IPS DF 6.9 (cell line): ENCODE data around the gene PIK3CA.
"Not testable (repeated sequence)": the region's sequence is repeated elsewhere in the genome, so short reads cannot be mapped to it uniquely, and the experiment has no call there.

Experiments used
- DNase-seq: peaks from one replicate; pipeline ENCODE4 v3.0.0-alpha.2; 2013; ENCODE audit warnings: low read depth, low spot score
- H3K27ac ChIP-seq: one replicate; pipeline ENCODE4 v1.5.1; 2013; ENCODE audit warnings: low read length, control low read depth
- H3K27me3 ChIP-seq: 2 replicates; pipeline ENCODE4 v1.6.1; 2013; ENCODE audit warnings: mild to moderate bottlenecking, low read length; ENCODE audit not compliant: control insufficient read depth, insufficient read depth
- H3K36me3 ChIP-seq: 2 replicates; pipeline ENCODE4 v1.6.1; 2013; ENCODE audit warnings: low read length; ENCODE audit not compliant: control insufficient read depth, insufficient read depth
- H3K4me1 ChIP-seq: 2 replicates; pipeline ENCODE4 v1.6.1; 2013; ENCODE audit warnings: low read length; ENCODE audit not compliant: control insufficient read depth, insufficient read depth
- H3K4me3 ChIP-seq: 2 replicates; pipeline ENCODE4 v1.5.1; 2013; ENCODE audit warnings: mild to moderate bottlenecking, low read length
- H3K9me3 ChIP-seq: 2 replicates; pipeline ENCODE4 v1.6.1; 2013; ENCODE audit warnings: low read length, inconsistent platforms; ENCODE audit not compliant: control insufficient read depth, insufficient read depth
- WGBS: extraction: QIAGEN DNeasy Blood & Tissue Kit; methylation state at CpG from one replicate; pipeline ENCODE4 v1.1.7; 2013; ENCODE audit warnings: mixed read lengths, missing lambda C conversion rate; ENCODE audit not compliant: insufficient read length, insufficient coverage; 5-methylcytosine and 5-hydroxymethylcytosine counted together

Gene PIK3CA

DNA sequence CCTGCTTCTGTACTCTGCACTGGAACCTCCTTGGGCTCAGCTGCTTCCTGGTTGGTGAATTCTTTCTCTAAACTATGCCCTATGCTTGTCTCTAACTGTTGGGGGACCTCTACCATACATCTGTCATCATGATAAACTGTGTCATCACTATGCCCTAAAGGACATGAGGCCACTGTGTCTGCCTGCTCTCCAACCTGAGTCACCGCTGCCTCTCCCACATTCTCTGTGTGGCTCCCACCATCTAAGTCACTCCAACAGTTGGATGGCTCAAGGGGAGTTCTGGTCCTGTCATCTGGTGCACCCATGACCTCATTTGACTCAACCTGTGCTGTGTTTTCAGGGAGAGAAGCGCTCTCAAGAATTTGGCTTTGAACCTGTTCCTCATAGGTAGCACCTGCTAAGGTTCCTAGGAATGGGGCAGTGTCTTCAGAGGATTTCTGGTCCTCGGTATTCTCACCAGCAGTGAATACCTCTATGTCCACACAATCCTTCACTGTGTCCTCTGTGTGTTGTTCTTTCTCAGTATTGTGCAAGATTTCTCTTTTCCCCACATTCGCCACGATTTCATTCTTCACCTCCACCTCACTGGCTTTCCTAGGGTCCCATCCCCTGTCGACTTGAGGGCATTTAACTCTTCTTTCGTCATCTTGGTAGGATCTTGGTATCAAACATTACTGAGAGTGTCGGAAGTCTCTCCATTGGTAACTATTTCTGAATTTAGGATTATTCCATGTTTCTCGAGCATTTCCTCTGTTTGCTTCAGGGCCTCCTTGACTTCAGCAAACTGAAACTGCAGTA, 112.0 kb downstream of the PIK3CA start:
- no CpG with 5 or more reads among the region's 9 CpGs for WGBS
- not testable (repeated sequence) for H3K27ac ChIP-seq, H3K4me3 ChIP-seq

DNA sequence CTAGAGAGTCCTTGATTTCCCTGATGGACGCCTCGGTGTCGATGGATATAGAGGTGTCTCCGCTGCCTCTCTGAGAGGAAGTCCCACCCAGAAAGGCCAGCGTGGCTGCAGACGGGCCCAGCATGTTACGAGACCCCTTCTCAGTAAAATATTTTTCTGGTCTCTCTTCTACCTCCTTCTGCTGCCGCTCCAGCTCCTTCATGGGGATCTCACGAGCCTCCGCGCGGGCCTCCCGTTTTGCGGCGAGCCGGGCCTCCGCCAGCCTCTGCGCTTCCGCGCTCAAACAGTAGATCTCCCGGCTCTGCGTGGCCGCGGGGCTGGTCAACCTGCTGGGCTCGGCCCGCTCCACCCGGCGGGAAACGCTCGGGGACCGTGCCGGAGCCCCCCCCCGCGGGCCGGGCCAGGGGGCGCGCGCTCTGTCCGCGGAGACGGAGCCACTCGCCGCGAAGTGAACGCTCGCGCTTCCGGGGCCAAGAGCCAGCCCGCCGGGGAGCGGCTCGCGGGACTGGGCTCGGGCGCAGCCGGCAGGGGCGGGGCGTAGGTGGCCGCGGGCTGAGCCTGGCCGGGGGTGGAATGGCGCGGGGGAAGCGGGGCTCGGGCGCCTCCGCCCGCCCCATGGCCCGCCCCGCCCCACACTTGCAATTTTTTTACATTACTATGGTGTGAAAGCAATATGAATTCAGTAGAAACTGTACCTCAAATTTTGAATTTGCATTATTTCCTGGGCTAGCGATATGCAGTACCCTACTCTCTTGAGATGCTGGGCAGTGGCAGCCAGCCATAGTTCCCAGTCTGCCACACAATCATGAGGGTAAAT, 113.0 kb downstream of the PIK3CA start:
- Histone ChIP-seq H3K27ac (no peak overlapping the region), H3K4me3 (peak overlapping the region; percentile 51; the same call in 1 of the 2 replicates), H3K36me3 (no peaks in the 10 kb centered on the region), H3K9me3 (no peaks in the 10 kb centered on the region), H3K4me1 (peaks cover 1% of the 10 kb centered on the region; the same call in 1 of the 2 replicates), H3K27me3 (no peaks in the 10 kb centered on the region)
- no peak for DNase-seq
- no CpG with 5 or more reads among the region's 71 CpGs for WGBS

More for the DNA sequence above, 112.0 kb downstream of the PIK3CA start:
- not testable (repeated sequence) for H3K9me3 ChIP-seq, H3K36me3 ChIP-seq, H3K4me1 ChIP-seq, H3K27me3 ChIP-seq, DNase-seq

DNA sequence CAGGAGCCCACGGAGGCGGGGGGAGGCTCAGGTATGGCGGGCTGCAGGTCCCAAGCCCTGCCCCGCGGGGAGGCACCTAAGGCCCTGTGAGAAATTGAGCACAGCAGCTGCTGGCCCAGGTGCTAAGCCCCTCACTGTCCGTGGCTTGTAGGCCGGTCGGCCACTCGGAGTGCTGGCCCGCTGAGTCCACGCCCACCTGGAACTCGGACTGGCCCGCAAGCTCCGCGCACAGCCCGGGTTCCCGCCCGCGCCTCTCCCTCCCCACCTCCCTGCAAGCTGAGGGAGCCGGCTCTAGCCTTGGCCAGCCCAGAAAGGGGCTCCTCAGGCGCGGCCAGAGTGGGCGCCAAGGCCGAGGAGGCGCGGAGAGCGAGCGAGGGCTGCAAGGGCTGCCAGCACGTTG, 115.0 kb downstream of the PIK3CA start:
- no peak overlapping the region for H3K27ac ChIP-seq
- H3K27me3 ChIP-seq: no peaks in the 10 kb centered on the region
- DNase-seq: no peak
- WGBS: no CpG with 5 or more reads among the region's 29 CpGs
- no peaks in the 10 kb centered on the region for H3K9me3 ChIP-seq
- no peaks in the 10 kb centered on the region for H3K36me3 ChIP-seq
- H3K4me1 ChIP-seq: peaks cover 1% of the 10 kb centered on the region; the same call in 1 of the 2 replicates
- no peak overlapping the region for H3K4me3 ChIP-seq

DNA sequence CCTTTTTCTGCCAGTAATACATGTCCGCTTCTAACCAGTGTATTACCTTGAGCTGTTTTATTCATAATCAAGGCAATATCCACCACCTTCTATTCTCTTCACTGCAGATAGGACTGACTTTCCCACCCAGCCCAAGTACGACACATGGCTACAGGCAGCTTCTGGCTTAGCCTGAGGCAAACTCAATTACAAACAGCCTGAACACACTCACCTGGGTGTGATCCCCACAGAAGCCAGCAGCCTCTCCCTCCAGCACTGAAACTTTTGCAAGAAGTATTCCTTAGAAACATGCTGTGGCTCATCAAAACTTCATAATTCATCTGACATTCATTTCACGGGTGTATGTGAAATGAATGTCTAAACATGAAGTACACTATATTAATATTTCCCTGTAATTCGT, 116.3 kb downstream of the PIK3CA start:
- no peaks in the 10 kb centered on the region for H3K27me3 ChIP-seq
- H3K27ac ChIP-seq: no peak overlapping the region
- no CpG with 5 or more reads among the region's 4 CpGs for WGBS
- H3K36me3 ChIP-seq: no peaks in the 10 kb centered on the region
- no peak overlapping the region for H3K4me3 ChIP-seq
- peaks cover 1% of the 10 kb centered on the region; the same call in 1 of the 2 replicates for H3K4me1 ChIP-seq
- DNase-seq: no peak
- no peaks in the 10 kb centered on the region for H3K9me3 ChIP-seq

DNA sequence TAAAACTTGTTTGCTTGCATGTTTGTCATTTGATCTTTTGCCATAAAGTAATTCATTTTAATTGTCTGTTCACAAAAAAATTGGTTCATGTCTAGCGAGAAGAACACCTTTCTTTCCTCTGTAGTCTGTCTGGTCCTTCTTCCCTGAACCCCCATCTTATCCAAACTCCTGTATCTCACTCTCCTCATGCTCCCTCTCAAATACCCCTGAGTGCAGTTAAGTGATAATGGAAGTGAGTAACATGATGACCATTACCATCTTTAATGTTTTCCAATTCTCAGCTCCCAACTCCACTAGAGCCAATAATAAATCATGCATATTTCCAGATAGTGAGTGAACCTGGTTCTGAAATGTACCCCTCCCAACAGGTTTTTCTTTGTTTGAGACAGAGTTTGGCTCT, 116.9 kb downstream of the PIK3CA start:
- Histone ChIP-seq H3K27me3 (no peaks in the 10 kb centered on the region), H3K4me3 (no peak overlapping the region), H3K9me3 (no peaks in the 10 kb centered on the region), H3K4me1 (peaks cover 1% of the 10 kb centered on the region; the same call in 1 of the 2 replicates), H3K36me3 (no peaks in the 10 kb centered on the region), H3K27ac (no peak overlapping the region)
- no peak for DNase-seq
- no CpG with 5 or more reads among the region's 1 CpG for WGBS

DNA sequence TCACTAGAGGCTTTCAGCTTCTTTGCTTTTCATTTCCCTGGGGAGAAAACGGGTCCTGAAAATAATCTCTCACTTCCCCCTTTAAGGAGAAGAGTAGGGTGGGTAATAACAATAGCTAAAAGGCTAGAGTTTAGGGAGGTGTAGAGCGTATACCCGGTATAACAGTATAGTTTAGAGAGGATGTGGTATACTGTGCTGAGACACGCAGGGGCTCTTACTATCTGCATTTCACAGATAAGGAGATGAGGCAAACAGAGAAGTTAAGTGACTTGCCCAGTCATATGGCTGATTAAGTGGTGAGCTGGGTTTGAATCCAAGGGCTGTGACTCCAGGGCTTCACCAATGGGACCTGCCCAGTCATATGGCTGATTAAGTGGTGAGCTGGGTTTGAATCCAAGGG, 117.7 kb downstream of the PIK3CA start:
- no CpG with 5 or more reads among the region's 4 CpGs for WGBS
- H3K27me3 ChIP-seq: no peaks in the 10 kb centered on the region
- H3K27ac ChIP-seq: no peak overlapping the region
- no peaks in the 10 kb centered on the region for H3K36me3 ChIP-seq
- no peaks in the 10 kb centered on the region for H3K9me3 ChIP-seq
- no peak for DNase-seq
- H3K4me1 ChIP-seq: peaks cover 1% of the 10 kb centered on the region; the same call in 1 of the 2 replicates
- H3K4me3 ChIP-seq: no peak overlapping the region

DNA sequence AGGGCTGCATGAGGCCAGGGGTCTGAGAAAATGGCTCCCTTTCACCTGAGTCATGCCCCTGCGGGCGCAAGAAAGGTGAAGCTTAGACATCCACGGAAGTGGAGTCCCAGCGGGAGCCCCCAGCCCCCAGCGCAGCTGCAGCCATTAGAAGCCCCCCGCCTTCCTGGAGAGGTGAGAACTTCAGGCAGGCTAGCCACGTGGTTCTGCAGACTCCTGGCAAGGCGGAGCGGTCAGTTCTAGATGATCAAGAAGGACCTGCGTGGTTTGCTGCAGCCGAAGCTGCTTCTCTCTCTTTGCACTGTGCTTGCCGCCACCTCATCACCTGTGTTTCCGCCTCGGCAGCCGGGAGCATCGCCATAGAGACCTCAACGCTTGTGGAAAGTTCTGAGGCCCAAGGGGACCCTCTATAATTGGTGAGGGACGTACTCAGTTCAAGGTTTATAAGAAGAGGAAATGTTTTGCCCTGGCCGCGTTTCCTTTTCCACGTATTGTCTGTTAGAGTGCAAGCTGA, 118.6 kb downstream of the PIK3CA start:
- no CpG with 5 or more reads among the region's 21 CpGs for WGBS
- no peak for DNase-seq

DNA sequence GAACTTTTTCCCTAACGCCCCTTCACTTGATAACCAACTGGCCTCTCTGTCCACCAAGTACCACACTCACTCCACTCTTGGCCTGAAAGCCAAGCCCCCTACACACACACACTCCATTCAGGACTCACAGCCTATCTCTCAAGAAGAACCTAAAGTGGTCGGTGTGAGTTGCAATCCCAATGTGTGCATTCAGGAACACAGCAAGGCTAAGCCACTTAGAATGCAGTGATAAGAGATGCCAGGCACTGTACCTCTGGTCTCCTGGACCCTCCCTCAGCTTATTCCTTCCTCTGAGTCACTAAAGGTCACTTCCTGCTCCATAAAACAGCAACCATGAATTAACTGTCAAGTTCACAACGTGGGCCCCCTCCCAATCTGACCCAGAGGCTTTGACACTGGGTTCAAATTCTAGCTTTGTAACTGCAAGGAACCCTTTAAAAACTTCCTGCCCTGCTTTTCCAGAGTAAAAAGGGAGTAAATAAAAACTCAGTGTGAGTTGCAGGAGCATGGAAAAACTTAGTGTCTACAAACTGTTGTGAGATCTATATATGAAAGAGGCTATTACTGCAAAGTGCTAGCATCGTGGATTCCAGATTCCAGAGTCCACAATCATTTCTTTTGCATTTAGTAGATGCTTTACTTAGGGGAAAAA, 120.4 kb downstream of the PIK3CA start:
- Histone ChIP-seq H3K4me1 (no peaks in the 10 kb centered on the region), H3K27ac (no peak overlapping the region), H3K9me3 (no peaks in the 10 kb centered on the region), H3K27me3 (no peaks in the 10 kb centered on the region), H3K36me3 (no peaks in the 10 kb centered on the region), H3K4me3 (no peak overlapping the region)
- no CpG with 5 or more reads among the region's 4 CpGs for WGBS
- no peak for DNase-seq

More for the DNA sequence above, 118.6 kb downstream of the PIK3CA start:
- Histone ChIP-seq H3K4me1 (peaks cover 1% of the 10 kb centered on the region; the same call in 1 of the 2 replicates), H3K4me3 (no peak overlapping the region), H3K36me3 (no peaks in the 10 kb centered on the region), H3K9me3 (no peaks in the 10 kb centered on the region), H3K27me3 (no peaks in the 10 kb centered on the region), H3K27ac (no peak overlapping the region)

DNA sequence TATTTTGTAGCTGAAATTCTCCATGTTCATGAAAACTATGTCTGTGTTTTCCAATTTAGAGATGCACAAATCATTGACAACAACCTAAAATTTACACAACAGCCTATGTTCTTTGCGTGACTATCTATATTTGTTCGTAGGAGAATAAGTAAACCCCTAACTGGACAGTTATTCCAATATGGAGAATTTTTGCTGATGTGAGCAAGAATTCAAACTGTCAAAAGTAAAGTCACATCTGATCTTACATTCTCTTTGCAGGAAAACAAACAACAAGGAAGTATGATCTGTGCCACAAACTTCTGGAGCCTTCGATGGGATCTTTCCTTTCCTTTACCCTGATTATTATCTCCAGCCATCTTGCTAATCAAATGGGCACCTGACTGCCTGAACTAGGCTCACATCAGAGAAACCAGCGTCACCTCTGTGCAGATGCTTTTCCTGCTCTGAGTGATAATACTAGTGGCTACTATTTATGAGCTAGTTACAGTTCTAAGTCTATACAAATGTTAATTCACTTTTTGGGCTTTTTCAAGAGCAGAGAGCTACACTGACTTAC, 121.1 kb downstream of the PIK3CA start:
- H3K4me1 ChIP-seq: no peaks in the 10 kb centered on the region
- no peak overlapping the region for H3K4me3 ChIP-seq
- no peaks in the 10 kb centered on the region for H3K36me3 ChIP-seq
- no peak overlapping the region for H3K27ac ChIP-seq
- no peak for DNase-seq
- H3K27me3 ChIP-seq: no peaks in the 10 kb centered on the region
- no peaks in the 10 kb centered on the region for H3K9me3 ChIP-seq
- WGBS: no CpG with 5 or more reads among the region's 4 CpGs

DNA sequence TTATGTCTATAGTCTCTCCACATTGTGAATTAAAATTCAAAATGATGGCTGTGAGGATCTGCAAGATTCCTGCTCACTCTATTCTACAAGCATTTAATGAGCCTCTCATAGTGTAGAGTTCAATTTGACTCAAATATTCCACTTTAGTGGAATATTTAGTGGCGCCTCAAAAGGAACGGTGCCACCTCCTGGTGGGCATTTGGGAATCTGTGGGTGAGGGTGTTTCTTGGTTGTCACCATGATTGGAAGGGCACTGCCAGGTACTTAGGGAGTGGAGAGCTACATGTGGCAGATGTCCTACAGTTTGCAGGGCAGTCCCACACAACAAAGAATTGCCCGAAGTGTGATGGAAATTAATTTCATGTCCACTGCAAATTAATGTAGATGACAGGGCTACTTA, 124.2 kb downstream of the PIK3CA start:
- H3K27ac ChIP-seq: no peak overlapping the region
- WGBS: no CpG with 5 or more reads among the region's 3 CpGs
- no peaks in the 10 kb centered on the region for H3K9me3 ChIP-seq
- H3K4me1 ChIP-seq: no peaks in the 10 kb centered on the region
- no peaks in the 10 kb centered on the region for H3K27me3 ChIP-seq
- no peak for DNase-seq
- H3K36me3 ChIP-seq: no peaks in the 10 kb centered on the region
- no peak overlapping the region for H3K4me3 ChIP-seq
